Stimulated activated CD4-positive, alpha-beta T cell treated with anti-CD3 and anti-CD28 coated beads, Interleukin-12 subunit alpha, Interleukin-12 subunit beta, amount 100 ng/mL, for 24 hours (primary cell): ENCODE measurements around the gene SAC3D1.

ENCODE experiments used
- DNase-seq, 2 experiments: peaks; one replicate each; pipeline ENCODE4 v3.0.0-alpha.2; 2020; ENCODE audit warnings: low read depth in 2 of 2

SAC3D1 gene

DNA sequence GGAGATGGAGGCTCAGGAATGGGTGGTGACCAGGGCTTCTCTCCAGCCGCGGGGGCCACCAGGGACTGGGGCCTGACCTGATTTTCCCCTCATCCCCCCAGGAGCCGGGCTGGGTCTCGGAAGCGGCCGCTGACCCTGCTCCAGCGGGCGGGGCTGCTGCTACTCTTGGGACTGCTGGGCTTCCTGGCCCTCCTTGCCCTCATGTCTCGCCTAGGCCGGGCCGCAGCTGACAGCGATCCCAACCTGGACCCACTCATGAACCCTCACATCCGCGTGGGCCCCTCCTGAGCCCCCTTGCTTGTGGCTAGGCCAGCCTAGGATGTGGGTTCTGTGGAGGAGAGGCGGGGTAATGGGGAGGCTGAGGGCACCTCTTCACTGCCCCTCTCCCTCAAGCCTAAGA, 46.8 kb downstream of the SAC3D1 start:
- DNase-seq: no peak

DNA sequence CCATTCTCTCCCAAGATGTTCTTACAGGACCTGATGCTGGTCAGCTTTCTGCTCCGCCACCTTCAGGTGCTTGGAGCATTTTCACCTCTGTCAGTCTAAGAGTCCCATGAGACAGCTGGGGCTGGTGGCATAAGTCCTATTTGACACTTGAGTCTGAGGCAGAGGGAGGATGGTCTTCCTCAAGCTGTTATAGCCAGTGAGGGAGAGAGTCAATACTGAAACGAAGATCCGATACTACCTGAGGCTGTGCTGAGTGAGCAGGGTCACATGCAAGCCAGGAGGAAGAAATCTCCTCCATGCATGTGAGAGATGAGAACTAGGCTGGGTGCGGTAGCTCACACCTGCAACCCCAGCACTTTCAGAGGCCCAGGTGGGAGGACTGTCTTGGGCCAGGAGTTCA, 48.6 kb downstream of the SAC3D1 start:
- DNase-seq: no peak

DNA sequence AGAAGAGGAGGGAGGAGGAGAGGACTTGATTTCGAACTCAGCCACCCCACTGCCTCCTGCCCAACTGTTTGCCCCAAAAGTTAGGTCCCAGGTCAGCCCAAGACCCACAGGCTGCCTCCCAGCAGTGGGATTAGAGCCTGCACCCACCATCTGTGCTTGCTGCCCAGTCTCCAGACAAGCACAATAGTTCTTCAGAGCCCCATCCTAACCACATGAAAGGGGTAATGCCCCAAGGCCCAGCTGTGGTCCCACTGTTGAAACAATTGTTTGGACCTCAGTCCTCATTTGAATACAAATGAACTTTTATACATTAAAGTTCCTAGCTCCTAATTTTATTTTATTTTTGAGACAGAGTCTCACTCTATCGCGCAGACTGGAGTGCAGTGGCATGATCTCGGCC, 49.6 kb downstream of the SAC3D1 start:
- no peak for DNase-seq
